SU-DHL-6 (cell line): ENCODE data around the gene GIMAP8.

Experiments used
- H2AFZ ChIP-seq: fragments of 200-600 bp; sonication (generic); 2 replicates; pipeline ENCODE4 v1.6.1; 2014; ENCODE audit warnings: low read depth, mild to moderate bottlenecking, moderate library complexity, mixed read lengths, antibody characterized with exemption, low read length; ENCODE audit not compliant: severe bottlenecking
- H3F3A ChIP-seq: fragments of 200-600 bp; shearing (Covaris generic); 2 replicates; pipeline ENCODE4 v1.6.0; 2016; ENCODE audit warnings: antibody characterized with exemption, mild to moderate bottlenecking; ENCODE audit not compliant: insufficient read depth
- H3K27ac ChIP-seq: fragments of 200-600 bp; sonication (generic); 2 replicates; pipeline ENCODE4 v1.5.1; 2016; ENCODE audit warnings: low read depth, mild to moderate bottlenecking, low read length, moderate library complexity, mixed read lengths
- H3K27me3 ChIP-seq: fragments of 200-600 bp; sonication (generic), shearing (Covaris generic); 2 replicates; pipeline ENCODE4 v1.6.0; 2014; ENCODE audit warnings: mild to moderate bottlenecking, low read length
- H3K36me3 ChIP-seq: fragments of 200-600 bp; sonication (generic); 2 replicates; pipeline ENCODE4 v1.6.1; 2014; ENCODE audit warnings: mild to moderate bottlenecking, low read length, mixed read lengths
- H3K4me2 ChIP-seq: fragments of 300-600, 200-600 bp; shearing (Covaris generic), sonication (generic); 2 replicates; pipeline ENCODE4 v1.6.0; 2014; ENCODE audit warnings: low read length, low read depth, mild to moderate bottlenecking; ENCODE audit not compliant: poor library complexity, severe bottlenecking
- H3K4me3 ChIP-seq: fragments of 200-600 bp; sonication (generic); 2 replicates; pipeline ENCODE4 v1.5.1; 2014; ENCODE audit warnings: antibody characterized with exemption, low read length, mild to moderate bottlenecking, mixed read lengths; ENCODE audit not compliant: insufficient read depth, poor library complexity, severe bottlenecking
- H3K79me2 ChIP-seq: fragments of 200-600 bp; sonication (generic); 2 replicates; pipeline ENCODE4 v1.6.1; 2014; ENCODE audit warnings: mild to moderate bottlenecking, low read length, moderate library complexity; ENCODE audit not compliant: insufficient read depth
- H3K9ac ChIP-seq: fragments of 200-600 bp; sonication (generic); 2 replicates; pipeline ENCODE4 v1.7.0; 2014; ENCODE audit warnings: mild to moderate bottlenecking, low read length
- H3K9me2 ChIP-seq: fragments of 200-600 bp; sonication (generic); replicated peaks from 2 replicates; pipeline ENCODE4 v1.6.1; 2014; ENCODE audit warnings: low read length; ENCODE audit not compliant: insufficient read depth
- H3K9me3 ChIP-seq: fragments of 200-600 bp; sonication (generic); 2 replicates; pipeline ENCODE4 v1.6.1; 2014; ENCODE audit warnings: low read length, mixed read lengths; ENCODE audit not compliant: insufficient read depth
- H4K20me1 ChIP-seq: fragments of 200-600 bp; sonication (generic); 2 replicates; pipeline ENCODE4 v1.6.1; 2014; ENCODE audit warnings: low read depth, mild to moderate bottlenecking, antibody characterized with exemption, low read length, moderate library complexity, mixed read lengths
- EZH2phosphoT487 ChIP-seq: fragments of 200-600 bp; sonication (generic), shearing (Covaris generic); conservative IDR thresholded peaks from 2 replicates; pipeline ENCODE4 v1.6.1; 2018; ENCODE audit warnings: mild to moderate bottlenecking, antibody characterized with exemption, low read length, moderate library complexity, mixed read lengths
- TF ChIP-seq, protein P1 (sequence below): fragments of 200-600 bp; sonication (generic); IDR thresholded peaks from one replicate; pipeline ENCODE4 v1.5.1; 2017; ENCODE audit warnings: antibody characterized with exemption, mild to moderate bottlenecking, low read length, moderate library complexity; ENCODE audit not compliant: insufficient read depth, poor library complexity, severe bottlenecking

The GIMAP8 gene

GRCh38 chr7:150410680-150411346 lies 39.6 kb upstream of the GIMAP8 start:
- H3K4me2 ChIP-seq = no peak overlapping the region
- TF ChIP-seq, protein P1, sequence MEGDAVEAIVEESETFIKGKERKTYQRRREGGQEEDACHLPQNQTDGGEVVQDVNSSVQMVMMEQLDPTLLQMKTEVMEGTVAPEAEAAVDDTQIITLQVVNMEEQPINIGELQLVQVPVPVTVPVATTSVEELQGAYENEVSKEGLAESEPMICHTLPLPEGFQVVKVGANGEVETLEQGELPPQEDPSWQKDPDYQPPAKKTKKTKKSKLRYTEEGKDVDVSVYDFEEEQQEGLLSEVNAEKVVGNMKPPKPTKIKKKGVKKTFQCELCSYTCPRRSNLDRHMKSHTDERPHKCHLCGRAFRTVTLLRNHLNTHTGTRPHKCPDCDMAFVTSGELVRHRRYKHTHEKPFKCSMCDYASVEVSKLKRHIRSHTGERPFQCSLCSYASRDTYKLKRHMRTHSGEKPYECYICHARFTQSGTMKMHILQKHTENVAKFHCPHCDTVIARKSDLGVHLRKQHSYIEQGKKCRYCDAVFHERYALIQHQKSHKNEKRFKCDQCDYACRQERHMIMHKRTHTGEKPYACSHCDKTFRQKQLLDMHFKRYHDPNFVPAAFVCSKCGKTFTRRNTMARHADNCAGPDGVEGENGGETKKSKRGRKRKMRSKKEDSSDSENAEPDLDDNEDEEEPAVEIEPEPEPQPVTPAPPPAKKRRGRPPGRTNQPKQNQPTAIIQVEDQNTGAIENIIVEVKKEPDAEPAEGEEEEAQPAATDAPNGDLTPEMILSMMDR = no peak
- no peak for TF ChIP-seq EZH2phosphoT487
- H3K9ac ChIP-seq = no peak overlapping the region
- H3K36me3 ChIP-seq = no peaks in the 10 kb centered on the region
- H3K27me3 ChIP-seq = no peaks in the 10 kb centered on the region
- no peaks in the 10 kb centered on the region for H3K79me2 ChIP-seq
- no peaks in the 10 kb centered on the region for H4K20me1 ChIP-seq
- H3K27ac ChIP-seq = no peak overlapping the region
- no peaks in the 10 kb centered on the region for H3K9me2 ChIP-seq
- no peak overlapping the region for H2AFZ ChIP-seq
- no peaks in the 10 kb centered on the region for H3K9me3 ChIP-seq
- H3F3A ChIP-seq = no peaks in the 10 kb centered on the region
- no peak overlapping the region for H3K4me3 ChIP-seq

DNA sequence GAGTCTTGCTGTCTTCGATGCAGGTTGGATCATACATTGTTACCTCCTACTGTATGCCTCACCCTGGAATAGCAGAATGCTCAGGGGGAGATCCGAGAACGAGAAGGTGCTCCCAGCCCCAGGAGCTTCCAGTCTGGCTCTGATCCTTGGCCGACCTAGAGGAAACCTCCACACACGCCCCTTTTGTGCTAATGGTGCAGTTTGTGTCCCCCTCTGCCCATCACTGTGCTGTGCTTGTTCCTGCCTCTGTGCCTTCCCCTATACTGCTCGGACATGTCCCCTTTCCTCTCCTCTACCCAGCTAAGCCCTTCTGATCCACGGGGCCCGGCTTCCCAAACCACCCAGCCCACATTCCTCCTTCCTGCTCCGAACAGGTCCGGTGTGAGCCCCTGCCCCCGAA lies 38.8 kb upstream of the GIMAP8 start:
- no peaks in the 10 kb centered on the region for H3F3A ChIP-seq
- no peaks in the 10 kb centered on the region for H4K20me1 ChIP-seq
- no peaks in the 10 kb centered on the region for H3K27me3 ChIP-seq
- no peaks in the 10 kb centered on the region for H3K79me2 ChIP-seq
- no peak overlapping the region for H3K9ac ChIP-seq
- no peak overlapping the region for H3K4me3 ChIP-seq
- no peak overlapping the region for H3K27ac ChIP-seq
- no peak overlapping the region for H3K4me2 ChIP-seq
- H3K9me2 ChIP-seq = no peaks in the 10 kb centered on the region
- H2AFZ ChIP-seq = no peak overlapping the region
- H3K36me3 ChIP-seq = no peaks in the 10 kb centered on the region
- TF ChIP-seq, protein P1 = no peak
- TF ChIP-seq EZH2phosphoT487 = no peak
- no peaks in the 10 kb centered on the region for H3K9me3 ChIP-seq

DNA sequence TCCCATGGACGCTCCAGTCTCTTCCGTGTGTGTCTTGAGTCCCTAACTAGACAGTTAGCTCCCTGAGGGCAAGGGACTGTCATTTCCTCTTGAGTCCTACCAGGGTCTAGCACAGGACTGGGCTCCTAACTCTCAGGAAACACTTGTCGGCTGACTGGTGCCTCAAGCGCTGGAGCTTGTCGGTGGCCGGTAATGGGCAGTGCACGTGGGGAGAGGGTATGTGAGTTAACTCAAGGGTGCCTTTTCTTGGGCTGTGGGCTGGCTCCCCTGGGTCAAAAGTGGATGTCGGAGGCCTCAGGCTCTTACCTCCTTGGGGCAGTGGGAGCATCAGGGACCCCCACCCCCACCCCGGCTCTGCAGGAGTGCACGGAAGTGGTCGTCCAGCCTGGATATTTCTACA lies 38.4 kb upstream of the GIMAP8 start:
- Histone ChIP-seq H3K27ac (no peak overlapping the region), H3K36me3 (no peaks in the 10 kb centered on the region), H3K9me2 (no peaks in the 10 kb centered on the region), H4K20me1 (no peaks in the 10 kb centered on the region), H3K9me3 (no peaks in the 10 kb centered on the region), H3K4me2 (no peak overlapping the region), H3K9ac (no peak overlapping the region), H3K27me3 (no peaks in the 10 kb centered on the region), H3F3A (no peaks in the 10 kb centered on the region), H3K79me2 (no peaks in the 10 kb centered on the region), H2AFZ (no peak overlapping the region), H3K4me3 (no peak overlapping the region)
- TF ChIP-seq, protein P1 = no peak
- TF ChIP-seq EZH2phosphoT487 = no peak
